ENCODE results near the gene KRTAP4-8. TPM values are rescaled to one million over a fixed set of nuclear protein-coding genes. Genes with fewer than 3 reads are reported as not detected.

The KRTAP4-8 gene
- polyA plus RNA-seq (2012; ENCODE audit: insufficient read length, low read depth) = not detected

DNA sequence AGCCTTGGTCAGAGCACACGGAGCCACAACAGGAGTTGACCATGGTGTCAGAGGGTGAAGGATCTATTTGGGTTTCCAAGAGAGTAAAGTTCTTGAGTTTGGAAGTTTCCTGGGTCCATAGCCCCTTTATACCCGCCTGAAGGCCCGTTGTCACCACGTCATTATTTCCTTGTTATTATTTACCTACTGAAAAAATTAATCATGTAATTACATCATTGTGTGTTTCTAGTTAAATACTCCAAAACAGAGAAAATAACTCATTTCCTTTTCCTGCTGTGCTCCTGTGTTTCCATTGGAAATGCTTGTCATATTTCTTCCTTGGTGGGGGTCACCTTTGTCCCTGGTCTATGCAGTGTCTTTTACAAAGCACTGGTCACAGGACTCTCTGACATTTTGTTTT, at the start of gene KRTAP4-8:
Gene KRTAP4-8, minus strand, starts transcription at position 101 of the 400 bp plus-strand sequence. Its CDS starts 58 bp downstream, at position 43.
- no peak for TF ChIP-seq SIN3A (IDR thresholded peaks at IDR 0.05; ENCODE audit: borderline replicate concordance, insufficient read depth, low read length)
- no peak for TF ChIP-seq TAF1 (IDR thresholded peaks at IDR 0.05; ENCODE audit: borderline replicate concordance, insufficient read depth, low read length)
- no peak for TF ChIP-seq POLR2AphosphoS5 (IDR thresholded peaks at IDR 0.05; ENCODE audit: low read depth, low read length)
- TF ChIP-seq FOXP2 (optimal IDR thresholded peaks at IDR 0.05; ENCODE audit: borderline replicate concordance, extremely low read depth, extremely low read length, insufficient read depth) = no peak
- TF ChIP-seq, protein P1, sequence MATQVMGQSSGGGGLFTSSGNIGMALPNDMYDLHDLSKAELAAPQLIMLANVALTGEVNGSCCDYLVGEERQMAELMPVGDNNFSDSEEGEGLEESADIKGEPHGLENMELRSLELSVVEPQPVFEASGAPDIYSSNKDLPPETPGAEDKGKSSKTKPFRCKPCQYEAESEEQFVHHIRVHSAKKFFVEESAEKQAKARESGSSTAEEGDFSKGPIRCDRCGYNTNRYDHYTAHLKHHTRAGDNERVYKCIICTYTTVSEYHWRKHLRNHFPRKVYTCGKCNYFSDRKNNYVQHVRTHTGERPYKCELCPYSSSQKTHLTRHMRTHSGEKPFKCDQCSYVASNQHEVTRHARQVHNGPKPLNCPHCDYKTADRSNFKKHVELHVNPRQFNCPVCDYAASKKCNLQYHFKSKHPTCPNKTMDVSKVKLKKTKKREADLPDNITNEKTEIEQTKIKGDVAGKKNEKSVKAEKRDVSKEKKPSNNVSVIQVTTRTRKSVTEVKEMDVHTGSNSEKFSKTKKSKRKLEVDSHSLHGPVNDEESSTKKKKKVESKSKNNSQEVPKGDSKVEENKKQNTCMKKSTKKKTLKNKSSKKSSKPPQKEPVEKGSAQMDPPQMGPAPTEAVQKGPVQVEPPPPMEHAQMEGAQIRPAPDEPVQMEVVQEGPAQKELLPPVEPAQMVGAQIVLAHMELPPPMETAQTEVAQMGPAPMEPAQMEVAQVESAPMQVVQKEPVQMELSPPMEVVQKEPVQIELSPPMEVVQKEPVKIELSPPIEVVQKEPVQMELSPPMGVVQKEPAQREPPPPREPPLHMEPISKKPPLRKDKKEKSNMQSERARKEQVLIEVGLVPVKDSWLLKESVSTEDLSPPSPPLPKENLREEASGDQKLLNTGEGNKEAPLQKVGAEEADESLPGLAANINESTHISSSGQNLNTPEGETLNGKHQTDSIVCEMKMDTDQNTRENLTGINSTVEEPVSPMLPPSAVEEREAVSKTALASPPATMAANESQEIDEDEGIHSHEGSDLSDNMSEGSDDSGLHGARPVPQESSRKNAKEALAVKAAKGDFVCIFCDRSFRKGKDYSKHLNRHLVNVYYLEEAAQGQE (IDR thresholded peaks at IDR 0.05; ENCODE audit: insufficient read depth in 1 of 2, low read depth in 2 of 2, low read length in 2 of 2) = no peak

DNA sequence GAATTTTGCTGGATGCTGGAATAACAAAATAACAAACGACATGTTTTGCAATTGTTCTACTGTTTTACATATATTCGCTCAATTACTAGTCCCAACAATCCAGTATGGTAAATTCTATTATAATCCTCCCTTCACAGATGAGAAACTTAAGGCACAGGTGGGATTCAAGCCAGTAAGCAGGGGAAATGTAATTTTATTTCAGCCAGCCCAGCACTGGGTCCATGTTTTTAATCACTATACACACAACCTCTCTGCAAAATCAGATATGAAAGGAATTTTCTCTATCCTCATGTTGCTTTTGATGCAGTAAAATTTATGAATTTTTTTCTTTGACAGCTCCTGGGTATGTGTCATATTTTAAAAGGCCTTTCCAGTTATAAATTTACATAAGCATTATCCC, 47.3 kb upstream of the KRTAP4-8 start:
- TF ChIP-seq POLR2AphosphoS5 (IDR thresholded peaks at IDR 0.05; ENCODE audit: low read depth, low read length) (no peak), SIN3A (IDR thresholded peaks at IDR 0.05; ENCODE audit: borderline replicate concordance, insufficient read depth, low read length) (no peak), FOXP2 (optimal IDR thresholded peaks at IDR 0.05; ENCODE audit: borderline replicate concordance, extremely low read depth, extremely low read length, insufficient read depth) (no peak)
- TF ChIP-seq, protein P1 (IDR thresholded peaks at IDR 0.05; ENCODE audit: insufficient read depth in 1 of 2, low read depth in 2 of 2, low read length in 2 of 2) = no peak

DNA sequence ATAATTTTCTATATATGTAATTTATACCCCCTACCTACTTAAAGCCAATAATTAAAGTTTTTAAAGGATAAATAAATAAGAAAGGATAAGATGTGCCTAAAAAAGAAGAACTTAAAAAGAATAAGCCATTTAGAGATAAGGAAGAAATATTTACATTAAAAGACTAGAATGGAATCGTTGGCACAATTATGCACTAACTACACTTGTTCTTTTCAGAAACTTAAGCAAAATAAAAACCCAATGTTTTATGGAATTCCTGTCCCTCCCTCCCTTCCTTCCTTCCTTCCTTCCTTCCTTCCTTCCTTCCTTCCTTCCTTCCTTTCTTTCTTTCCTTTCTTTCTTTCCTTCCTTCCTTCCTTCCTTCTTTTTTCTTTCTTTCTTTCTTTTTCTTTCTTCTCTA, 46.9 kb upstream of the KRTAP4-8 start:
- TF ChIP-seq, protein P1 (IDR thresholded peaks at IDR 0.05; ENCODE audit: insufficient read depth in 1 of 2, low read depth in 2 of 2, low read length in 2 of 2) = no peak
- TF ChIP-seq TAF1 (IDR thresholded peaks at IDR 0.05; ENCODE audit: borderline replicate concordance, insufficient read depth, low read length) (no peak), POLR2AphosphoS5 (IDR thresholded peaks at IDR 0.05; ENCODE audit: low read depth, low read length) (no peak), FOXP2 (optimal IDR thresholded peaks at IDR 0.05; ENCODE audit: borderline replicate concordance, extremely low read depth, extremely low read length, insufficient read depth) (no peak), SIN3A (IDR thresholded peaks at IDR 0.05; ENCODE audit: borderline replicate concordance, insufficient read depth, low read length) (no peak)

DNA sequence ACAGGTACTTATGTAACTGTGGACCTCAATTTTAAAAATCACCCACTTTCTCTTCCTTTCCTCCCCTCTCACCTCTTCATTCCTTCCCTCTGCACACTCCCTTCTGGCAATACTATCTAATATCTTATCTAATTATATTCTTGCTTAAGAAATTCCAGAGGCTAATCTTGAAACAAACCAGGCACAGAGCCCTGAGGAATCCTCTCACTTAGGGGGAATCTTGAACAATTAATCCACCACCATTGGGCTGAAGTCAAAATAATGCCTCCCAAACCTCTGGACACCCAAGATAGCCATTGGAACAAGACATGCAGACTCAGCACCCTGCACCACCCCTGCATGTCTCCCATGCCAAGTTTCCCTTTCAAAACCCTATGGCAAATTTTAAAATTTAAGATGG, 43.4 kb upstream of the KRTAP4-8 start:
- no peak for TF ChIP-seq FOXP2 (optimal IDR thresholded peaks at IDR 0.05; ENCODE audit: borderline replicate concordance, extremely low read depth, extremely low read length, insufficient read depth)

DNA sequence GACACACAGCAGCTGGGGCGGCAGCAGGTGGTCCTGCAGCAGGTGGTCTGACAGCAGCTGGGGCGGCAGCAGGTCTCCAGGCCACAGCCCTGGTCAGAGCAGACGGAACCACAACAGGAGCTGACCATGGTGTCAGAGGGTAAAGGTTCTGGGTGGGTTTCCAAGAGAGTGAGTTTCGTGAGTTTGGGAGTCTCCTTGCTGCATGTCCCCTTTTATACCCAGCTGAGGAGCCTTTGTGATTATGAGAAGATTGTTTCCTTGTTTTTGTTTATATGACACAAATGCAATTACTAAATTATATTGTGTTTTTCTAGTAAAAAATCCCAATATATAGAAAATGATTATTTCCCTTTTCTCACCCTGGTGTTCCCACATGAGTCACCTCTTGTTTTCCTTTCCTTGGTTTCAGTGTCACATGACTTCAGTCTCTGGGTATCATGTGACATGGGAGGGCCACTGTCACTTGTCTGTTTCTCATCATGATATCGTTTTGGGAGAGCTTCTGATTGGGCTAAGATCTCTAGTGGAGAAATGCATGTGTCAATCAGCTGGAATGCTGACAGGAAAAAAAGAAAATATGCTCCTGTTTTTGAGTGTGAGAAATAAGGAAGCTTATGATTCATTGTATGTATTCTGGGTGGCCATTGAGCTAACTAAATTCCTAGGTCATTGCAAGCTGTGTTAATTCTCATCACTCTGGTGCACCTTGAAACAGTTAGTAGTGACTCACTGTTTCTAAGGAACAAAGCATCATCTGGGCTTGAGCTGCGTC, 42.6 kb upstream of the KRTAP4-8 start, which contains the start of gene KRTAP4-6:
Gene KRTAP4-6, minus strand, starts transcription at position 185 of the 772 bp plus-strand sequence. Its CDS starts 57 bp downstream, at position 128.
- TF ChIP-seq, protein P1 (IDR thresholded peaks at IDR 0.05; ENCODE audit: insufficient read depth in 1 of 2, low read depth in 2 of 2, low read length in 2 of 2) = no peak
- TF ChIP-seq FOXP2 (optimal IDR thresholded peaks at IDR 0.05; ENCODE audit: borderline replicate concordance, extremely low read depth, extremely low read length, insufficient read depth) = no peak
- no peak for TF ChIP-seq TAF1 (IDR thresholded peaks at IDR 0.05; ENCODE audit: borderline replicate concordance, insufficient read depth, low read length)
- no peak for TF ChIP-seq POLR2AphosphoS5 (IDR thresholded peaks at IDR 0.05; ENCODE audit: low read depth, low read length)
- no peak for TF ChIP-seq SIN3A (IDR thresholded peaks at IDR 0.05; ENCODE audit: borderline replicate concordance, insufficient read depth, low read length)

Measured in PFSK-1 (cell line).